Suprapubic skin (tissue), 4 donors: ENCODE measurements around the gene KCTD10.

ENCODE experiments used
- EP300 ChIP-seq: sonication (generic); formaldehyde crosslinking; IDR thresholded peaks from one replicate; pipeline ENCODE4 v1.6.1; 2017; ENCODE audit warnings: antibody characterized with exemption
- POLR2A ChIP-seq, 2 donors: fragments of 450-650 bp; IDR thresholded peaks; one replicate each; pipeline ENCODE4 v1.6.1; 2017; ENCODE audit warnings: antibody characterized with exemption in 2 of 2, mild to moderate bottlenecking in 2 of 2, moderate library complexity in 2 of 2
- POLR2AphosphoS5 ChIP-seq, 3 donors: sonication (generic); formaldehyde crosslinking; IDR thresholded peaks; one replicate each; pipeline ENCODE4 v1.6.1; 2017; ENCODE audit warnings: antibody characterized with exemption in 3 of 3

DNA sequence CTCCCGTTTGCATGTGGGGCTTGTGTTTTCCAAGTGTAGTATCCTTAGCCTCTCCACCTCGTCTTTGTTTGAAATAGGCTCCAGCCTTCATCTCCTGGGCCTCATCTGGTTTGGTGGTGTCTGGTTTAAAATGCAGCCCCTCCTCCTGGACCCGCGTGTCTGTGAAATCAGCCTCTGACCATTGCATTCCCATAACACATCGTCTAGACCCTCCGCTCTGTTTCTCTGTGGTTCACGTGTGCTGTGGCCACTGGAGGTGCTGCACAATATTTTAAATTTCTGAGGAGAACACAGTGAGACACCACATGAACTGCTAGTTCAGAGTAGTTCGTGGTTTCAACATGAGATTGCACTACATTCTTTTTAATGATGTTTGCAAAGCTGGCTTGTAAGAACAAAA is 36.0 kb upstream of the KCTD10 start:
- no peak for TF ChIP-seq POLR2AphosphoS5 (IDR thresholded peaks at IDR 0.05)
- TF ChIP-seq EP300, result no peak
- no peak for TF ChIP-seq POLR2A (IDR thresholded peaks at IDR 0.05)
